Cardiac muscle cell (in vitro differentiated cells and primary cell): ENCODE data around the gene UGT1A8. TPM values are rescaled to one million over a fixed set of nuclear protein-coding genes. Genes with fewer than 3 reads are reported as not detected.

Experiments used
- DNase-seq, 2 donors: peaks; one replicate each; pipeline versions ENCODE4 v3.0.0 to v3.0.0-alpha.2; 2010 to 2017; ENCODE audit warnings: low read depth in 1 of 2, low spot score in 1 of 2
- H3K27ac ChIP-seq: fragments of 200-600 bp; sonication (generic); 2 replicates; pipeline ENCODE4 v1.5.1; 2016
- H3K27me3 ChIP-seq: fragments of 200-600 bp; sonication (generic); 2 replicates; pipeline ENCODE4 v1.6.0; 2016; ENCODE audit warnings: control low read depth
- H3K36me3 ChIP-seq: fragments of 200-600 bp; sonication (generic); 2 replicates; pipeline ENCODE4 v1.5.1; 2016; ENCODE audit warnings: control low read depth
- H3K4me1 ChIP-seq: fragments of 200-600 bp; sonication (generic); 2 replicates; pipeline ENCODE4 v1.8.1; 2017; ENCODE audit warnings: low read depth, mild to moderate bottlenecking, mixed run types
- H3K4me3 ChIP-seq: fragments of 200-600 bp; sonication (generic); 2 replicates; pipeline ENCODE4 v1.5.1; 2016; ENCODE audit warnings: mild to moderate bottlenecking
- H3K9me3 ChIP-seq: fragments of 200-600 bp; sonication (generic); 2 replicates; pipeline ENCODE4 v1.5.1; 2017; ENCODE audit warnings: low read depth, mild to moderate bottlenecking, control low read depth
- CTCF ChIP-seq: IDR thresholded peaks from 2 replicates; pipeline ENCODE4 v1.5.1; 2012; ENCODE audit warnings: low read depth, mild to moderate bottlenecking, low read length
- polyA plus RNA-seq: library from polyadenylated mRNA; unstranded; fragments of >200 nt; fragmentation: Nextera tagmentation; extraction: Ambion mirVana; gene quantifications from 2 replicates; pipeline ENCODE4 v1.2.1, GENCODE V29; 2016
- total RNA-seq: library from RNA; depleted of rRNA; stranded (reverse); fragments of >200 nt; gene quantifications from 2 replicates; pipeline ENCODE4 v1.2.3, GENCODE V29; 2016

The UGT1A8 gene
- total and polyA plus RNA-seq, 2 experiments from 2014 or later: not detected

GRCh38 chr2:233779722-233780121 is 162.3 kb downstream of the UGT1A8 start:
- no peak overlapping the region for H3K27ac ChIP-seq
- H3K4me1 ChIP-seq: no peaks in the 10 kb centered on the region
- H3K9me3 ChIP-seq: no peaks in the 10 kb centered on the region
- no peak for TF ChIP-seq CTCF
- no peak for DNase-seq
- no peaks in the 10 kb centered on the region for H3K27me3 ChIP-seq
- no peak overlapping the region for H3K4me3 ChIP-seq
- H3K36me3 ChIP-seq: no peaks in the 10 kb centered on the region

- no peak overlapping the region for H3K27ac ChIP-seq
- DNase-seq: no peak
- no peak for TF ChIP-seq CTCF
Observed at GRCh38 chr2:233780771-233781170, 163.3 kb downstream of the UGT1A8 start.

GRCh38 chr2:233789554-233789953 is 172.1 kb downstream of the UGT1A8 start:
- H3K27ac ChIP-seq: no peak overlapping the region
- TF ChIP-seq CTCF: no peak
- no peak for DNase-seq
- no peaks in the 10 kb centered on the region for H3K36me3 ChIP-seq
- H3K9me3 ChIP-seq: no peaks in the 10 kb centered on the region
- H3K4me1 ChIP-seq: no peaks in the 10 kb centered on the region
- H3K27me3 ChIP-seq: no peaks in the 10 kb centered on the region
- no peak overlapping the region for H3K4me3 ChIP-seq

More at GRCh38 chr2:233780771-233781170, 163.3 kb downstream of the UGT1A8 start:
- Histone ChIP-seq H3K9me3 (no peaks in the 10 kb centered on the region), H3K27me3 (no peaks in the 10 kb centered on the region), H3K4me1 (no peaks in the 10 kb centered on the region), H3K36me3 (no peaks in the 10 kb centered on the region), H3K4me3 (no peak overlapping the region)

- no peak for TF ChIP-seq CTCF
- H3K4me1 ChIP-seq: no peaks in the 10 kb centered on the region
- no peak overlapping the region for H3K4me3 ChIP-seq
- H3K9me3 ChIP-seq: no peaks in the 10 kb centered on the region
- H3K36me3 ChIP-seq: no peaks in the 10 kb centered on the region
- no peak for DNase-seq
- no peak overlapping the region for H3K27ac ChIP-seq
- no peaks in the 10 kb centered on the region for H3K27me3 ChIP-seq
Observed at GRCh38 chr2:233791151-233791882, 173.9 kb downstream of the UGT1A8 start.

- no peaks in the 10 kb centered on the region for H3K9me3 ChIP-seq
- no peaks in the 10 kb centered on the region for H3K27me3 ChIP-seq
- H3K27ac ChIP-seq: no peak overlapping the region
- H3K36me3 ChIP-seq: no peaks in the 10 kb centered on the region
- no peaks in the 10 kb centered on the region for H3K4me1 ChIP-seq
- no peak for TF ChIP-seq CTCF
- no peak overlapping the region for H3K4me3 ChIP-seq
- DNase-seq: no peak
Observed at GRCh38 chr2:233791883-233792329, 174.5 kb downstream of the UGT1A8 start.
